Body of pancreas (tissue), 4 donors: ENCODE measurements around the gene TPD52L2.

Source experiments
- CTCF ChIP-seq, 7 experiments: fragments of 450-650 bp in 4 of 7; fragments of 200-600 bp in 3 of 7; sonication (generic) in 3 of 7; IDR thresholded peaks; one replicate each; pipeline ENCODE4 v1.5.1; 2016 to 2019; ENCODE audit warnings: antibody characterized with exemption in 7 of 7
- POLR2A ChIP-seq, 3 donors: fragments of 450-650 bp; IDR thresholded peaks; one replicate each; pipeline ENCODE4 v1.6.1; 2016; ENCODE audit warnings: antibody characterized with exemption in 3 of 3, mild to moderate bottlenecking in 2 of 3

- TF ChIP-seq CTCF (IDR thresholded peaks at IDR 0.05) (no peak), POLR2A (IDR thresholded peaks at IDR 0.05) (no peak)
Observed at GRCh38 chr20:63911176-63911575, 46.1 kb downstream of the TPD52L2 start.
